Measurements from ENCODE around the gene FBN3. TPM values are rescaled to one million over a fixed set of nuclear protein-coding genes. Genes with fewer than 3 reads are reported as not detected.

Gene FBN3
- polyA plus RNA-seq, 1 donor from 2014 or later = 52.7 TPM

DNA sequence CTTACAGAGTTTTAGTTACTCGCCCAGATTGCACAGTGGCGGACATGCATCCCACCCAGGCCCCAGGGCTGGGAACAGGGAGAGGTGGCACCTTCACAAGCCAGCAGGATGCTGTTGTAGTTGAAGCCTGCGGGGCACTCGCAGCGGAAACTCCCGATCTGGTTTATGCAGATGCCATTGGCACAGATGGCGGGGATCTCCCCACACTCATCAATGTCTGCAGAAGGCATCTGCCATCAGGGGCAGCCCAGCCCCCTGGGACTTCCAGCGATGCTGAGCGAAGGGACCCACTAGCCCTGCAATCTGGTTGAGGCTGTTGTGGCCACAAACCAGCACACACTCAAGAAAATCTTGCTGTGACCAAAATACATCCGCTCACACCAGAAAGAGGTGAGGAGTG lies 52.2 kb downstream of the FBN3 start:
- H3K4me2 ChIP-seq (ENCODE audit: low read length) = no peak overlapping the region
- no peak overlapping the region for H2AFZ ChIP-seq (ENCODE audit: low read depth, low read length)
- H3K9me2 ChIP-seq (ENCODE audit: insufficient read depth, low read length) = no peaks in the 10 kb centered on the region
- H3K79me2 ChIP-seq (replicated peaks; ENCODE audit: insufficient read depth, low read length) = no peaks in the 10 kb centered on the region
- H3K36me3 ChIP-seq (ENCODE audit: insufficient read depth, low read length) = peaks cover 35% of the 10 kb centered on the region
- H3K9ac ChIP-seq (ENCODE audit: low read length) = no peak overlapping the region
- H3K4me3 ChIP-seq (ENCODE audit: low read length) = no peak overlapping the region
- no peaks in the 10 kb centered on the region for H3K27me3 ChIP-seq (ENCODE audit: insufficient read depth, low read depth, low read length)
- no peaks in the 10 kb centered on the region for H3F3A ChIP-seq (ENCODE audit: insufficient read depth, low read length, poor library complexity, severe bottlenecking)
- H3K9me3 ChIP-seq (ENCODE audit: low read length) = peaks cover 32% of the 10 kb centered on the region
- H4K20me1 ChIP-seq (ENCODE audit: insufficient read depth) = no peaks in the 10 kb centered on the region
- TF ChIP-seq, protein P1, sequence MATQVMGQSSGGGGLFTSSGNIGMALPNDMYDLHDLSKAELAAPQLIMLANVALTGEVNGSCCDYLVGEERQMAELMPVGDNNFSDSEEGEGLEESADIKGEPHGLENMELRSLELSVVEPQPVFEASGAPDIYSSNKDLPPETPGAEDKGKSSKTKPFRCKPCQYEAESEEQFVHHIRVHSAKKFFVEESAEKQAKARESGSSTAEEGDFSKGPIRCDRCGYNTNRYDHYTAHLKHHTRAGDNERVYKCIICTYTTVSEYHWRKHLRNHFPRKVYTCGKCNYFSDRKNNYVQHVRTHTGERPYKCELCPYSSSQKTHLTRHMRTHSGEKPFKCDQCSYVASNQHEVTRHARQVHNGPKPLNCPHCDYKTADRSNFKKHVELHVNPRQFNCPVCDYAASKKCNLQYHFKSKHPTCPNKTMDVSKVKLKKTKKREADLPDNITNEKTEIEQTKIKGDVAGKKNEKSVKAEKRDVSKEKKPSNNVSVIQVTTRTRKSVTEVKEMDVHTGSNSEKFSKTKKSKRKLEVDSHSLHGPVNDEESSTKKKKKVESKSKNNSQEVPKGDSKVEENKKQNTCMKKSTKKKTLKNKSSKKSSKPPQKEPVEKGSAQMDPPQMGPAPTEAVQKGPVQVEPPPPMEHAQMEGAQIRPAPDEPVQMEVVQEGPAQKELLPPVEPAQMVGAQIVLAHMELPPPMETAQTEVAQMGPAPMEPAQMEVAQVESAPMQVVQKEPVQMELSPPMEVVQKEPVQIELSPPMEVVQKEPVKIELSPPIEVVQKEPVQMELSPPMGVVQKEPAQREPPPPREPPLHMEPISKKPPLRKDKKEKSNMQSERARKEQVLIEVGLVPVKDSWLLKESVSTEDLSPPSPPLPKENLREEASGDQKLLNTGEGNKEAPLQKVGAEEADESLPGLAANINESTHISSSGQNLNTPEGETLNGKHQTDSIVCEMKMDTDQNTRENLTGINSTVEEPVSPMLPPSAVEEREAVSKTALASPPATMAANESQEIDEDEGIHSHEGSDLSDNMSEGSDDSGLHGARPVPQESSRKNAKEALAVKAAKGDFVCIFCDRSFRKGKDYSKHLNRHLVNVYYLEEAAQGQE (IDR thresholded peaks at IDR 0.05; ENCODE audit: borderline replicate concordance) = no peak
- TF ChIP-seq EP300 (conservative IDR thresholded peaks at IDR 0.05; ENCODE audit: poor library complexity, severe bottlenecking) = no peak
- TF ChIP-seq POLR2AphosphoS5 (IDR thresholded peaks at IDR 0.05) = no peak
- TF ChIP-seq SMC3 (conservative IDR thresholded peaks at IDR 0.05; ENCODE audit: poor library complexity) = no peak
- TF ChIP-seq, protein P2, sequence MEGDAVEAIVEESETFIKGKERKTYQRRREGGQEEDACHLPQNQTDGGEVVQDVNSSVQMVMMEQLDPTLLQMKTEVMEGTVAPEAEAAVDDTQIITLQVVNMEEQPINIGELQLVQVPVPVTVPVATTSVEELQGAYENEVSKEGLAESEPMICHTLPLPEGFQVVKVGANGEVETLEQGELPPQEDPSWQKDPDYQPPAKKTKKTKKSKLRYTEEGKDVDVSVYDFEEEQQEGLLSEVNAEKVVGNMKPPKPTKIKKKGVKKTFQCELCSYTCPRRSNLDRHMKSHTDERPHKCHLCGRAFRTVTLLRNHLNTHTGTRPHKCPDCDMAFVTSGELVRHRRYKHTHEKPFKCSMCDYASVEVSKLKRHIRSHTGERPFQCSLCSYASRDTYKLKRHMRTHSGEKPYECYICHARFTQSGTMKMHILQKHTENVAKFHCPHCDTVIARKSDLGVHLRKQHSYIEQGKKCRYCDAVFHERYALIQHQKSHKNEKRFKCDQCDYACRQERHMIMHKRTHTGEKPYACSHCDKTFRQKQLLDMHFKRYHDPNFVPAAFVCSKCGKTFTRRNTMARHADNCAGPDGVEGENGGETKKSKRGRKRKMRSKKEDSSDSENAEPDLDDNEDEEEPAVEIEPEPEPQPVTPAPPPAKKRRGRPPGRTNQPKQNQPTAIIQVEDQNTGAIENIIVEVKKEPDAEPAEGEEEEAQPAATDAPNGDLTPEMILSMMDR (IDR thresholded peaks at IDR 0.05; ENCODE audit: poor library complexity, severe bottlenecking) = no peak
- TF ChIP-seq TAF1 (IDR thresholded peaks at IDR 0.05; ENCODE audit: low read depth) = no peak
- H3K27ac ChIP-seq (ENCODE audit: low read length) = no peak overlapping the region

DNA sequence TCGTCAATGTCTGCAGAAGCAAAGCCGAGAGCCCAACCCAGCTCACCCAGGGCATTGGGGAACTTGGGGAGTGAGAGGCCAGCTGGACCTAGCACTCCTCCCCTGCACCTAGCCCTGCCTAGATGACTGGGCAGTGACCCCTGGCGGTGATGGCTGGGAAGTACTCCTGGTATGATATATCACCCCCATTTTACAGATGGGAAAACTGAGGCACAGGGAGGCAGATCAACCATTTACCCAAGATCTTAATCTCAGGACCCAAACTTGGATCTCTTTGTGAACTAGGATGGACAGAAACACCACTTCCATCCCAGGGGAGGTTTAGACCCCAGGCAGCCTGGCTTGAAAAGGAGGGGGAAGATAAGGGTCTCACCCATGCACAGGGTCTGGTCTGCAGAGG lies 53.3 kb downstream of the FBN3 start:
- Histone ChIP-seq H4K20me1 (ENCODE audit: insufficient read depth) (no peaks in the 10 kb centered on the region), H3K36me3 (ENCODE audit: insufficient read depth, low read length) (peaks cover 35% of the 10 kb centered on the region), H3F3A (ENCODE audit: insufficient read depth, low read length, poor library complexity, severe bottlenecking) (no peaks in the 10 kb centered on the region), H3K27ac (ENCODE audit: low read length) (no peak overlapping the region), H3K4me2 (ENCODE audit: low read length) (no peak overlapping the region), H3K4me3 (ENCODE audit: low read length) (no peak overlapping the region), H3K9ac (ENCODE audit: low read length) (no peak overlapping the region), H3K9me2 (ENCODE audit: insufficient read depth, low read length) (no peaks in the 10 kb centered on the region), H3K27me3 (ENCODE audit: insufficient read depth, low read depth, low read length) (no peaks in the 10 kb centered on the region), H3K79me2 (replicated peaks; ENCODE audit: insufficient read depth, low read length) (no peaks in the 10 kb centered on the region), H2AFZ (ENCODE audit: low read depth, low read length) (no peak overlapping the region), H3K9me3 (ENCODE audit: low read length) (peaks cover 32% of the 10 kb centered on the region)
- TF ChIP-seq MXI1 (conservative IDR thresholded peaks at IDR 0.05; ENCODE audit: poor library complexity, severe bottlenecking) (no peak), EP300 (conservative IDR thresholded peaks at IDR 0.05; ENCODE audit: poor library complexity, severe bottlenecking) (no peak), SMC3 (conservative IDR thresholded peaks at IDR 0.05; ENCODE audit: poor library complexity) (no peak), RAD21 (conservative IDR thresholded peaks at IDR 0.05) (no peak), POLR2AphosphoS5 (IDR thresholded peaks at IDR 0.05) (no peak), EZH2 (IDR thresholded peaks at IDR 0.05; ENCODE audit: borderline replicate concordance, insufficient read depth, low read length, poor library complexity, severe bottlenecking) (no peak), TAF1 (IDR thresholded peaks at IDR 0.05; ENCODE audit: low read depth) (no peak)
- TF ChIP-seq, protein P1 (IDR thresholded peaks at IDR 0.05; ENCODE audit: borderline replicate concordance) = no peak
- TF ChIP-seq, protein P2 (IDR thresholded peaks at IDR 0.05; ENCODE audit: poor library complexity, severe bottlenecking) = no peak

Measured in neural cell (in vitro differentiated cells).